GM19372 (cell line): Measurements from ENCODE around the gene NAPB.

Experiments used
- ATAC-seq: cut with Tn5 transposase; IDR thresholded peaks from one replicate; pipeline ENCODE4 v1.9.1; 2021; ENCODE audit warnings: mild to moderate bottlenecking, low read depth, moderate library complexity; ENCODE audit not compliant: unreplicated experiment

NAPB gene

DNA sequence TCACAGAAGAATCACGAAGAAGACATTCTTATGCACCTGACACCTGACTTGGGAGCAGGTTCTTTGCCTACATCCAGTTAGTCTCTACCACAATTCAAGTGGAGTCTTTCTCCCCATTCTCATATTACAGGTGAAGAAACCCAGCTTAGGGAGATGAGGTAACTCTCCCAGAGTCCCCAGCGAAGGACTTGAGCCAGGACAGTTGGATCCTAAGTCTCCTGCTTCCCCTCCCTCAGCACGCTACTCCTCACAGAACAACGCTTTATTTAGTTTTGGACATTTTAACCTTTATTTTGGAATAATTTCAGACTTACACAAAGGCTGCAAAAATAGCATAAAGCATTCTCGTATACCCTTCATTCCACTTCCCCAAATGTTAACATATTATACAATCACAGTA lies 17.4 kb upstream of the NAPB start:
- no peak for ATAC-seq

DNA sequence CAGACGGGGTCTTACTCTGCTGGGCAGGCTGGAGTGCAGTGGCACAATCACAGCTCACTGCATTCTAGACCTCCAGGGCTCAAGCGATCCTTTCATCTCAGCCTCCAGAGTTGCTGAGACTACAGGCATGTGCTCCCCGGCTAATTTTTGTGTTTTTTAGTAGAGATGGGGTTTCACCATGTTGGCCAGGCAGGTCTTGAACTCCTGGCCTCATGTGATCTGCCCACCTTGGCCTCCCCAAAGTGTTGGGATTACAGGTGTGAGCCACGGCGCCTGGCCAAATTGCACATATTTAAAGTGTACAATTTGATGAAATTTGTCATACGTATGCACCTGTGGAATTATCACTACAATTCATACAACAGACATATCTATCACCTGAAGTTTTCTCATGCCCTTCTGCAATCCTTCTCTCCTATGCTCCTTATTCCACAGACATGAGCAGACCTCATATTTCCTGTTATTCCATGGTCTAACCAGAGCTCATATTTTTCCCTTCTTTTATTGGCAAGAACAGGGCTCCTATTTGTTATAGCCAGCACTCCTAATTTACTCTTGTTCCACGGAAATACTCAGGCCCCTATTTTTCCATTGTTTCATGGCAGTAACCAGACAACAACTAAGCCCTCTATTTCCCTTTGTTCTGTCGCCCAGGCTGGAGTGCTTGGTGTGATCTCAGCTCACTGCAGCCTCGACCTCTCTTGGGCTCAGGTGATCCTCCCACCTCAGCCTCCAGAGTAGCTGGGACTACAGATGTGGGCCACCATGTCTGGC lies 16.0 kb upstream of the NAPB start:
- no peak for ATAC-seq

DNA sequence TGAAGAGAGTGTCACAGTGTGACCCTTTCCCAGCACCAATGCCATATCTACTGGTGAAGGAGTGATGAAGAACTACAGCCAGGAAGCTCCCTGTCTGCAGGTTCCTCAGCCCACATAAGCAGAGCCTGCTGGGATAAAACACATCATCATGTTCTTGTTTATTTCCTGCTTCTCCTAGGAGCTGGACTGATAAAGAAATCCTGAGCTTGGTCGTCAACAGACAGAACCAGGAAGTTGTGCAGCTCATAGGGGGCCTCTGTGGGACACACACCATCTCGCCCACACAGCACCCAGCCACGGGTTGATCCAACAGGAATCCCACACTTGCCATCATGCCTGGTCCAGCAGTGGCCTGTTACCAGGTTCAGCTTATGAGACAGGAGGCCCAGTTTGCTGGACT lies 15.4 kb upstream of the NAPB start:
- no peak for ATAC-seq

DNA sequence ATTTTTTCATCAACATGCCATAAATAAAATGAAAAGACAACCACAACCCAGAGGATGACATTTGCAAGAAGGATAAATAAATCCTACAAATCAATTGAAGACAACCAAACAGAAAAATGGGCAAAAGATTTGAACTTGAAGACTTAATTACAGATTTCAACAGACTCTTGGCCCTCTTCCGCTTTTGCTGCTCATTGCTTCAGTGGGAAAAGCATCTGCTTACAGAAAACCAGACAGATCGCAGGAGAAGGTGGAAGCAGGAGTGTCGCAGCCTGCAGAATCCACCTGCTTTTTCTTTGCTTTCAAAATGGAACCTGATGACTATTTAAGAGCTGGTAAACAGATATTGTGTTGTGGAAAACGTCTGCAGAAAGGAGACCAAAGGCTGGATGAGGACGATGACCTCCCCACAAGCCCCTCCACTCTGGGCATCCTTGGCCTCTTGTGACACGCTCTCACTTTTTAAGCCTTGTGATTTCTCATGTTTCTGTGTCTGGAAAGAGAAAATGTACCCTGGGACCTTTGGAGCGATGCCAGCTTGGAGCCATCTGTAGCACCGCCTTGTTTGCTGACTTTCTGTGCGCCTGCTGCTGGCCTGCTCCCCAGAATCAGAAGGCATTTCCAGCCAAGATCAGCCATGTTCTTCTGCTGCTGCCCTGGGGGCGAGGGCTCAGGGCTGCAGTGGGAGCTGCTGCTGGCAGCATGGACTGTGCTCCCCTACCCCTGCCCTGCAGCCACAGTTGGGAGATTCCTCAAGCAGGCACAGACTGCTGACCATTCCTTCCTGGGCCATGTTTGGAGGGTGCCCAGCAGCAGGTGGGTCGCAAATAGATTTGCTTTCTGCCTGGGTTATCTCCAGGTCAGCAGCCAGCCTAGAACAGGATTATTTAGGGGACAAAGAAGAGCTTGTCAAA lies 14.6 kb upstream of the NAPB start:
- no peak for ATAC-seq

DNA sequence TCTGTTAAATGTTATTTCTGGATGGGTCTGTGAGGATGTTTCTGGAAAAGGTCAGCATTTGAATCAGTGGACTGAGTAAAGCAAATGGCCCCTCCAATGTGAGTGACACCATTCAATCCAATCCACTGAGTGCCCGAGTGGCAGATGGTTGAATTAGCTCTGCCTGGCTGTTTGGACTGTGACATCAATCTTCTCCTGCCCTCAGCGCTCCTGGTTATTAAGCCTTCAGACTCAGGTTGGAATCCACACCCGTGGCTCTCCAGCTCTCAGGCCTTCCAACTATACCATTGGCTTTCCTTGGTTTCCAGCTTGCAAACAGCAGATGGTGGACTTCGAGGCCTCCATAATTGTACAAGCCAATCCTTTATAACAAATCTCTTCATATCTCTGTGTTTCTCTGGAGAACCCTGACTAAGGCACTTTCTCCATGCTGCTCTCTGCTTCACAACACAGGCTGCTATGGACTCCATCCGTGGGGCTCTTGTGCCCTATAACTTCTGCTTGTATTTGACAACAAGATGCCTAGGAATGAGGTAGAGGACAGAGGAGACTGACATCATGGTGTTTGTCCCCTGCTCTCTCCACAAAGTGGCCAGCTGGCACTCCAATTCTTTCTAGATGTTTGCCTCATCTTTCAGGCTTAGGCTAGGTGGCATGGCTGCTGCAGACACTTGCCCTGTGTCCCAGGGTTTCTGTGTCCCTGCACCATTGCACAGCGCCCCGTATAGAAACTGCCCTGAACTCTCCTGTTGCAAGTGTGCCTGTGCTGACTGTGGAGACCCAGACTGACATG lies 13.4 kb upstream of the NAPB start:
- no peak for ATAC-seq

DNA sequence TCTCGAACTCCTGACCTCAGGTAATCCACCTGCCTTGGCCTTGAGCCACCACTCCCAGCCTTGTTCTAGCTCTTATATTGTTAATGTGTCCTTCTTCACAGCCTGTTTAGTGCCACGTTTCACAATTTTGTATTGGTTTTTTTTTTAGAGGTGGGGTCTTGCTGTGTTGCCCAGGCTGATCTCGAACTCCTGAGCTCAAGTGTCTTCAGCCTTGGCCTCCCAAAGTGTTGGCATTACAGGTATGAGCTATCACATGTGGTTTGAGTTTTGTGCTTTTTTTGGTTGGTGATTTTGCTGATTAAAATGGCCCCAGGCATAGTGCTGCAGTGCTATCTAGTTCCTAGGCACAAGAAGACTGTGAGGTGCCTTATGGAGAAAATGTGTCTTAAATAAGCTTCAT lies 12.3 kb upstream of the NAPB start:
- ATAC-seq: no peak

DNA sequence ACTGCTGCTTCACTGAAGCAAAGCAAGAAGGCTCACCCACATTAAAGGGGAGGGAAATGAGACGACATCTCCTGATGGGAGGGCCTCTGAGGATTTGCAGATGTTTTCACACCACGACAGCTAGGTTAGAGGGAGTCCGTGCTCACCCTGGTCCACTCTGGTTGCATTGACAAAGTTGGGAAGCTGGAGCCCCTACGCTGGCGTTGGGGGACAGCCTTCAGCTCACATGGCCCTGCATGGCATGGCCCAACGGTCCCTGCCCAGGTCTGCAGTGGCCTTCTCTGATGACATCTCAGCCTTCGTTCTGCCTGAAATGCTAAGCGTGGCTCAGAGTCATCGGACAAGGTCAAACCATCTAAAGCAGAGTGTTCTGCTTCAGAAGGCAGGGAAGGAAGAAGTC lies 3.8 kb upstream of the NAPB start:
- no peak for ATAC-seq

DNA sequence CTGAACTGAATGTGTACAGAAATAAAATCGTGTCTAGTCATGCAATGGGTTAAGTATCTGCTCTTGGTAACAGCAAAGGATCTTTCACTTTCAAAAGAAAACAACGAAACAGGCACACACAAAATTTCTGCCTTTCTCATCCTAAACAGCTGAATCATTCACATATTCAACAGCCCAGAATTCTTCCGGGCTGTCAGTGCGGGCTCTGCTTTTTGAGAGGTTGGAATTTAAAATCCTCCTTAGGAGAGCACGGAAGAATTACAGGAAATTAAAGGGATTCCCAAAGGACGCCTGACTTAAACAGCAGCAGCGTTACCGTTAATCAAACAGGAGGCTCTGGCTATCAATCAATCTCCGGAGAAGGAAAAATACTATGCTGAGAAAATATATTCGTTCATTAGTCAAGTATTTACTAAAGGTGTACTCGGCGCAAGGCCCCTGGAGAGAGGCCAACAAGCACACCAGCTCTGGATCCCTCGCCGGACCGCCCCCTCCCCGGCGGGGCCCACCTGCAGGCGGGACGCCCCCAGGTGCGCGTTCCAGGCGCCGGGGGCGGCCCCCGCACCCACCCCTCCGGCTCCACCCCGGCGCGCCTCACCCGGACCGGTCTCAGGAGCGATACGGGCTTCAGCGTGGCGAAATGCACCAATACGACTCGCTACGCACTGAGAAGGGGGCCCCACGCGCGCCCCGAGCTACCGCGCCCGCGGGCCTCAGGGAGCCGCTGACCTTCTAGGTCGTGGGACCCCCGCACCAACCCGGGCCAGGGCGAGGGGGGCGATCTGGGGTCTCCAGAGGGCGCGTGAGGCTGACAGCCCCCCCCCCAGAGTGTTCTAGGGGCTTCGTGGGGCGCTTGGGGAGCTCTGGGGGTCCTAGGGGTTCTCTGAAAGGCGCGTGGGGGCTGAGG lies 1.0 kb downstream of the NAPB start:
- no peak for ATAC-seq

DNA sequence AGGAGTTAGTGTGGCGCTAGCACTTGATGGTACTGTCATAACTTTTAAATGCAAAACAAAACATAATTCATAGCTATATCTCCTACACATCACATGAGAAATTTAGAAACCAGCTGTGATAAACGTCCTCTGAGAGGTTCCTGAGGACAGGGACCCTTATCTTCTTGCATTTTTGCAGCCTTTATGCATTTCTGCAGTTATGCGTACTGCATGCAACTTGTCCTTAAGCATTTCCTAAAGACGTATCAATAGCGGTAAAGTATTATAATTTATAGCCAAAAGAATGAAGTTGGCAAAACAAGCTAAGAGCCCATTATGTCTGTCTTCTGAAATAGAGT lies 1.7 kb downstream of the NAPB start:
- ATAC-seq: no peak

DNA sequence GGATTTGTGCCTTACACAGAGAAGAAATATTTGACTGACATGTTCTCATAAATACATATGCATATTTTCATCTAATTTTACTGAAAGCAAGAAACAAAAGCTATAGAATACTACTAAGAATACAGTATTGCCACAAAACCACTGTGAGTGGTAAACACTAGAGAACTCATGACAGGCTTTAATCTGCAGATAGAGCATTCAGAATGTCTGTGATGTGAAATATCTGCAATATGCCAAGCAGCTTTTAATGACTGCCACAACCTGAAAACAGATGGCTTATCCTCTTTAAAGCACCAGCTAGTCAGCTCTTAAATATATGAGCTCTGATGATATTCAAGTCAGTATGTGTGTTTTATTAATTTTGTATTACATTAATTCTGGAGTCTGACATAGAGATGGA lies 3.4 kb downstream of the NAPB start:
- no peak for ATAC-seq

DNA sequence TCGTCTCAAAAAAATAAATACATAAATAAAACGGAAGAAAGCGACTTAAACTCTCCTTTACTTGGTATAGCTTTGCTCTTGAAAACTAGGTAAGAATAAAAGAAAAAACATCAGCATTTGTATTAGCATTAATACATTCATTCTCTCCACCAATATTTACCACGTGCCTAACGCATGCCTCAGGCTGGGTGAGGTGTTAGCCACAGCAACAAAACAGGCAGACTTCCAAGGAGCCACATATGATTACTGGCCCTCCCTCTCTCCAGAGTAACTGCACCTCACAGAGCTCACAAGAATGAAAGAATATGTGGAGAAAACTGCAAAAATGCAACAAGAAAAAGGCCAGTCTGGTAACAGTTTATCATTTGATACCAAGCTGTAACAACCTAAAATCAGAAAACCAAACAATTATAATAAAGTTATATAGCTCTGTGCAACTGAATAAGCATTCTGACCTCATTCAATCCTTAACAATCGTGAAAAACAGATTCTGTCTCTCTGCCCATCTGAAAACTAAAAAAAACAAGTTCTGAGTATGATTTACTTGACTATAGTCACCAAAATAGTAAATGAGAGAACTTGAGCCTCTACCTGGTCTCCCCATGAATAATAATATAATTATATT lies 5.2 kb downstream of the NAPB start:
- ATAC-seq: no peak

DNA sequence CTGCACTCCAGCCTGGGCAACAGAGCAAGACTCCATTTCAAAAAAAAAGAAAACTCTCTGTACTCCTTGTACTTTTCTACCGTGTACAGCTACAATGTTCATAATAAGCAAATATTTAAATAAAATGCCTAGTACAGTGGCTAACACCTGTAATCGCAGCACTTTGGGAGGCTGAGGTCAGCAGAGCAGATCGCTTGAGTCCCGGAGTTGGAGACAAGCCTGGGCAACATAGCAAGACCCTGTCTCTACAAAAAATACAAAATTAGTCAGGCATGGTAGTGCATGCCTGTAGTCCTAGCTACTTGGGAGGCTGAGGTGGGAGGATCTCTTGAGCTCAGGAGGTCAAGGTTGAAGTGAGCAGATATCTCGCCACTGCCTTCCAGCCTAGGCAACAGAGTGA lies 5.7 kb downstream of the NAPB start:
- no peak for ATAC-seq

DNA sequence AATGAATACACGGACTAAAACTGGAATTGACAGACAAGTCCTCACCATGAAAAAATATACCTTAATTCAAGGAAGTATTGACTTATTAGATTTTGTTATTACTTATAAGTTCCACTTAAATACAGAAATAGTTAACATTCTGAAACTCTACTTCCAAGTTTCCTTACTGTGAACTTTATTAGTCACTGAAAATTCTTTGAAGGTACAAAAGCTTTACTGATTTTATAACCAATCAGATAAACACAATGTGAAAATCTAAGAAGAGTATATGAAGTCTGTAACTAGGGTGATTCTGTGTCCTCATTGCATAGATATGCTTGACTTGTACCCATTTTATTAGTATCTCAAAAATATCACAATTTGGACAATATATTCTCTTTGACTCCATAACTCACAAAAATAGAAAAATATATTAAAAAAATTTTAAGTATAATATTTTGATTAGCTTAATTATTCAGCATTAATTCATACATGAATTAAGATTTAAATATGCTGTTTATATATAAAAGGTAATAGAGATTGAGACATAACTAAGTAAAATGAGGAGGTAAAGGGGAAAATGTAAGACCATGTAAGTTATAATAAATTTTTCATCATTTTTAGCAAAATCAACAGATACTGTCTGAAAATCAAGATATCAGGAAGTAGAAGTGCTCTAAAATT lies 6.6 kb downstream of the NAPB start:
- ATAC-seq: no peak

DNA sequence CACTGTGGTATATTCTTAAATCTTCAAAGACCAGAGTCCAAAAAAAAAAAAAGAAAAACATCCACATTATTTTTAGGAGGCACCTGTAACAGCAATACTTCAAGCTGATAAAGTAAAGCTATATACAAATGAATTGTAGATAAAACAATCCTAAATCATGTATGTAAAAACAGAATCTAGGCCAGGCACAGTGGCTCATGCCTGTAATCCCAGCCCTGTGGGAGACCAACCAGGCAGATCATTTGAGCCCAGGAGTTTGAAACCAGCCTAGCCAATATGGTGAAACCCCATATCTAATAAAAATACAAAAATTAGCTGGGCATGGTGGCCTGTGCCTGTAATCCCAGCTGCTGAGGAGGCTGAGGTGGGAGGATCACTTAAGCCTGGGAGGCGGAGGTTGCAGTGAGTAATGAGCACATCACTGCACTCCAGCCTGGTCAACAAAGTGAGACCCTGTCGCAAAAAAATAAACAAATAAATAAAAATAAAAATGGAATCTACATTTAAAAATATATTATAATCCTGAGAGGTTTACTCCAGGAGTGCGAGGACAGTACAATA lies 7.3 kb downstream of the NAPB start:
- no peak for ATAC-seq

DNA sequence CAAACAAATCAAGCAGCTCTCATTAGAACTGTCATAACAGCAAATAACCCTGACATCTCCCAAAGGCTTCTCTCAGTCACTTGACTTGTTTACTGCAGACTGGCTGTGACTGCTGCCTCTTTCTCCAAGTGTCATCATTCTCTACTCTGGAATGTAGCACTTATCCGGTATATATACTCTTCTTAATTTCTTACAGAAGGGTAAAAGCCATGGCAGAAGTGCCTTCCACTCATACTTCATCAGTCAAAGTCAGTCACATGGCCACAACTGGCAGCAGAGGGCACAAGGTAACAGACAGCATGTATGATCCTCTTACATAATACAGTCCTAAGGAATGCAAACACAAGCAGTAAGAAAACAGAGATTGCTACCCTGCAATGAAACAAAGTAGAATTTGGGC lies 9.3 kb downstream of the NAPB start:
- no peak for ATAC-seq

DNA sequence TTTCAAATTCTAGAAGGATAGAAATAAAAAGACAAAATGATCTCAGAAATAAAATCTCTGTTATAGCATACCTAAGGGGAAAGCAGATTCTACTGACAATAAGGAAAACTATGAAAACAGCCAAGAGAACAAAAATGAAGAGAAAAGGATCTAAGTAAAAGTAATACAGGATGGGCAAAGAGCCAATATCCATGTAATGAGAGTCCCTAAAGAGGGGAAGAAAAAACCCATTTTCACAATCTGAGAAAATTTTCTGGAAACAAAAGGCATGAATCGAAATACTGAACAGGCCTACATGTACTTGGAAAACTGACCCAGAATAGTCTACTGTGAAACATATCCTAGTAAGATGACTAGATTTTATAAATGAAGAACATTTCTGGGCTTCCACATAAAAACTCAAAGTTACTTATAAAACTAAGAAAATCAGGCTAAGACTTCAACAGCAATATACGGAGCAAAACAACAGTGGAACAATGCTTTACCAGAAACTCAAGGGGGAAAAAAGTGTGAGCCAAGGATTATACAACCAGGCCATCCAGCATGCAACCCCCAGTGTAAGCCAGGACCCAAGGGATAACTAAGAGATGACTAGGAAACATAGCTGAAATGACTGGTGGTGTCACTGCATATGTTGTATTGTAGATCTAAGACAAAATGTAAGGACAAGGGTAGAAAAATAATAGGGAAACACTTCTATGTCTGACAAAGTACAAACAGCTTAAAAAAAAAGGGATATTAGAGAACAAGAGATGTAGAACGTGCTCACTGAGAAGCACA lies 10.2 kb downstream of the NAPB start:
- ATAC-seq: no peak

DNA sequence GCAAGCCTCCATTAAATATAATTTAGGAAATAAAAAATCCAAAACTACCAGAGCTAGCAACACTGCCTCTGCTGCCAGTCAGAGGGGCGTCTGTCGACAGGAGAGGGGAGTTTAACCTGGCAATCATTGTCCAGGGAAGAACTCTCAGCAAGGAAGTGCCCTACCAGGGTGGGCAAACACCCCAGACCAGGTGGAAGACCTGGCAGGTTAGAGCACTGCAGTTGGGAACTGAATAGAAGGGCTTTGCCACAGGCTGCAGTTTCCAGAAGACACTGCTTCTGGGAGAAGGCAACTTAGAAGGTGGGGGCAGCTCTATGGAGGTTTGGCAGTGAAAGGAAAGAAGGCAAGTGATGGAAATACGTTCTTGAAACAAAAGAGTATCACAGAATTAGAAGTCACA lies 11.5 kb downstream of the NAPB start:
- no peak for ATAC-seq

DNA sequence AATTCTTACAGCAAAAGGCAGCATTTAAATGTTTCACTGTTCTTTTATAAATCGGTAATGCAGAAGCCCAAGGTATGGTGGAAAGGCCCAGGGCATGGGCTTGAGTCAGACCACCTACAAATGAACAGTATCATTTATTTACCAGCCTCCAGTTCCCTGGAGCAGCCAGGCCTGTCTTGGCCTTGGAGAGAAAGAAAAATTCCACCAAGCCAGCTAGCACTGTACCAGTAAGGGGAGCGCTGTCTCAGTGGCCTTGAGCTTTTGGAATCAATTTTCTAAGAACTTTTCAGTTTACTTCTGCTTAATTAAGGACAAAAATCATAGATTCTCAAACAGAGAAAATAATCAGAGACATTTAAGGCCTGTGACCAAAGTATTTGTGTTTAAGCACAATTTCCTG lies 12.3 kb downstream of the NAPB start:
- no peak for ATAC-seq
